NAMALWA (cell line): ENCODE results near the gene GLMN.
A peak's percentile ranks its signal among the peaks of the same experiment; 100 is the strongest.

Experiments
- DNase-seq: peaks from one replicate; pipeline ENCODE4 v3.0.0-alpha.2; 2015; ENCODE audit warnings: low spot score

GLMN gene

GRCh38 chr1:92298573-92299476 lies at the start of gene GLMN, which contains the start of gene RPAP2:
Gene GLMN (minus strand): TSS chr1:92298987. CDS start chr1:92297999, 988 bp downstream.
Gene RPAP2 (plus strand): TSS chr1:92299059. CDS start chr1:92299074, 15 bp downstream.
- DNase-seq = peak; percentile 91

GRCh38 chr1:92346866-92347640 lies 48.3 kb upstream of the GLMN start:
- DNase-seq = no peak

- DNase-seq = no peak
These were observed 44.3 kb upstream of the GLMN start for GRCh38 chr1:92343061-92343460.

GRCh38 chr1:92342401-92342800 lies 43.6 kb upstream of the GLMN start:
- no peak for DNase-seq

GRCh38 chr1:92340154-92340553 lies 41.4 kb upstream of the GLMN start:
- no peak for DNase-seq

- DNase-seq = no peak
These were observed 34.9 kb upstream of the GLMN start for GRCh38 chr1:92333668-92334067.

GRCh38 chr1:92329347-92330129 lies 30.8 kb upstream of the GLMN start:
- DNase-seq = no peak

- no peak for DNase-seq
These were observed 29.0 kb upstream of the GLMN start for GRCh38 chr1:92327794-92328193.

- DNase-seq = no peak
These were observed 27.9 kb upstream of the GLMN start for GRCh38 chr1:92326681-92327080.

- DNase-seq = no peak
These were observed 26.0 kb upstream of the GLMN start for GRCh38 chr1:92324784-92325183.

- DNase-seq = no peak
These were observed 25.0 kb upstream of the GLMN start for GRCh38 chr1:92323473-92324453.

GRCh38 chr1:92317836-92318493 lies 19.2 kb upstream of the GLMN start:
- no peak for DNase-seq

- no peak for DNase-seq
These were observed 17.2 kb upstream of the GLMN start for GRCh38 chr1:92315766-92316599.

GRCh38 chr1:92314024-92314423 lies 15.2 kb upstream of the GLMN start:
- no peak for DNase-seq

GRCh38 chr1:92310185-92310597 lies 11.4 kb upstream of the GLMN start:
- peak; percentile 51 for DNase-seq

- DNase-seq = no peak
These were observed 9.2 kb upstream of the GLMN start for GRCh38 chr1:92307980-92308379.

GRCh38 chr1:92306020-92306419 lies 7.2 kb upstream of the GLMN start:
- DNase-seq = no peak

GRCh38 chr1:92301021-92301420 lies 2.2 kb upstream of the GLMN start:
- DNase-seq = no peak

GRCh38 chr1:92299477-92300150 lies 827 bp upstream of the GLMN start:
- peak; percentile 42 for DNase-seq
